ENCODE data around the gene MUC4. TPM values are rescaled to one million over a fixed set of nuclear protein-coding genes. Genes with fewer than 3 reads are reported as not detected.

Gene MUC4
- total and polyA plus RNA-seq, 2 of the 4 experiments (the other 2 are of a cell fraction): not detected

GRCh38 chr3:195748661-195749060 lies 63.1 kb downstream of the MUC4 start:
- Histone ChIP-seq H3K56ac (ENCODE audit: extremely low read depth, insufficient read depth, low read length) (no peak overlapping the region), H2AK5ac (ENCODE audit: low read depth, low read length) (no peak overlapping the region), H3K4me1 (ENCODE audit: control insufficient read depth, insufficient read depth, low read length) (no peaks in the 10 kb centered on the region), H3K27ac (ENCODE audit: insufficient read depth, low read length) (no peak overlapping the region), H3K4me3 (ENCODE audit: insufficient read depth, low read depth, low read length) (no peak overlapping the region), H3K4ac (ENCODE audit: low read depth, low read length) (no peak overlapping the region), H2AFZ (replicated peaks; ENCODE audit: low read length, poor library complexity) (no peak overlapping the region), H3K14ac (replicated peaks; ENCODE audit: low read depth, low read length) (no peak overlapping the region), H3K36me3 (ENCODE audit: control insufficient read depth, insufficient read depth, low read length) (no peaks in the 10 kb centered on the region), H3K23ac (ENCODE audit: low read depth, low read length) (no peak overlapping the region), H2BK5ac (ENCODE audit: low read depth, low read length, poor library complexity, severe bottlenecking) (no peak overlapping the region), H3K79me1 (ENCODE audit: low read depth in 1 of 2, low read length in 2 of 2) (no peaks in the 10 kb centered on the region), H3K4me2 (ENCODE audit: low read depth, low read length) (no peak overlapping the region), H3K9me1 (ENCODE audit: insufficient read depth, low read length) (no peaks in the 10 kb centered on the region; the same call in 1 of the 2 replicates), H2BK120ac (ENCODE audit: low read depth, low read length) (no peak overlapping the region), H4K91ac (ENCODE audit: insufficient read depth, low read depth, low read length) (no peak overlapping the region), H2BK20ac (ENCODE audit: low read depth, low read length) (no peak overlapping the region), H4K8ac (ENCODE audit: low read depth in 2 of 2, low read length in 2 of 2) (no peak overlapping the region), H4K20me1 (ENCODE audit: insufficient read depth, low read length) (no peaks in the 10 kb centered on the region), H3K18ac (ENCODE audit: low read depth, low read length) (no peak overlapping the region), H3K27me3 (ENCODE audit: control insufficient read depth, insufficient read depth, low read length) (peaks cover 29% of the 10 kb centered on the region), H2AK9ac (replicated peaks; ENCODE audit: low read depth, low read length, poor library complexity) (peak overlapping the region; percentile 46), H2BK15ac (ENCODE audit: low read depth, low read length) (no peak overlapping the region), H4K5ac (ENCODE audit: low read depth, low read length) (no peak overlapping the region), H3K9ac (ENCODE audit: low read depth, low read length) (no peak overlapping the region), H3K9me3 (ENCODE audit: control insufficient read depth, insufficient read depth, low read length) (no peaks in the 10 kb centered on the region)
- ATAC-seq (ENCODE audit: low read depth) (no peak), DNase-seq (no peak)
- BruUV-seq (replicated peaks): no TSS peak
- no peak for TF ChIP-seq RFX5 (IDR thresholded peaks at IDR 0.05; ENCODE audit: low read depth, low read length)
- TF ChIP-seq USF2 (IDR thresholded peaks at IDR 0.05; ENCODE audit: low read depth, low read length): no peak
- no peak for TF ChIP-seq MAFK (IDR thresholded peaks at IDR 0.05; ENCODE audit: low read depth, low read length)
- TF ChIP-seq POLR2A (IDR thresholded peaks at IDR 0.05; ENCODE audit: low read depth, low read length): no peak
- no peak for TF ChIP-seq ELK1 (IDR thresholded peaks at IDR 0.05; ENCODE audit: borderline replicate concordance, low read depth, low read length)
- TF ChIP-seq BHLHE40 (IDR thresholded peaks at IDR 0.05; ENCODE audit: low read depth, low read length): no peak
- TF ChIP-seq CEBPB (IDR thresholded peaks at IDR 0.05; ENCODE audit: low read depth, low read length): no peak
- TF ChIP-seq RAD21 (IDR thresholded peaks at IDR 0.05; ENCODE audit: low read length): no peak
- no peak for TF ChIP-seq CHD1 (IDR thresholded peaks at IDR 0.05; ENCODE audit: low read depth, low read length)
- WGBS, 2 experiments (ENCODE audit: extremely low coverage in 2 of 2, insufficient read length in 1 of 2): 89% methylated on average over 11 of the region's 11 CpGs; no CpG with 5 or more reads in 1 of the 2 experiments
- intact Hi-C loops (cut with micrococcal nuclease): no loop called here
- in situ Hi-C loops (cut with MboI; ENCODE audit: low sequenced_read_pairs): loop anchor here (5.0 kb wide), 1 partner anchor 126 kb away; no protein-coding TSS in a partner anchor
- POLR2A ChIA-PET (ENCODE audit: unreplicated experiment): no interaction called here
- dilution Hi-C loops (cut with HindIII; ENCODE audit: low sequenced_read_pairs, unreplicated experiment): no loop called here
- CTCF ChIA-PET: no interaction called here

All from IMR-90 (cell line).